ENCODE data around the gene DCST2.

DCST2 gene

DNA sequence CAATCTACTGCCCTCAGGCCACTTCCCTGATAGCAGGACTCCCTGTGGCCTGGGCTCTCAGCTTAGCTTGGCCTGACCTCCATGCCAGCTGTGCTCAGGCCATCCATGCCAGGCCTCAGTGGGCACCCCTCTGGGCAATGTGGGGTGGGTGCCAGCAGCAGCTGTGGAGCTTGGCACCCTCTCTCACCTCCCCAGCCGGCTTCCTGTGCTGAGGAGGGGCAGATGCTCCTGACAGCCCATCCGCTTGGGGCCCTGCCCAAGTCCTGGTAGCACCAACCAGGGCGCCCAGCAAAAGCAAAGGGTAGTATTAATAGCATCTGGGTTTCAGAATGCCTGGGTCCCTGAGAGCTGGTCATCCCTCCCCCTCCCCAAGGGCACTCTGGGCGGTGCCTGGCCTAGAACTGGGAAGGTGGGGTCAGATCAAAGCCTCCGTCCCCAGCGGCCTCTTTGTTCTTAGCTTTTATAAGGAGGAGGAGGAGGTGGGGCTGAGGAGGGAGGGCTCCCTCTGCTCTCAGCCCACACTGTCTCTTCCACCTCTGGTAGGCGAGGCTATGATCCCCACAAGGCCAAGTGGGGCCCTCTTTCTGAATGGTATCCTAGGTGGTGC lies 36.1 kb upstream of the DCST2 start:
- DNase-seq: no peak

DNA sequence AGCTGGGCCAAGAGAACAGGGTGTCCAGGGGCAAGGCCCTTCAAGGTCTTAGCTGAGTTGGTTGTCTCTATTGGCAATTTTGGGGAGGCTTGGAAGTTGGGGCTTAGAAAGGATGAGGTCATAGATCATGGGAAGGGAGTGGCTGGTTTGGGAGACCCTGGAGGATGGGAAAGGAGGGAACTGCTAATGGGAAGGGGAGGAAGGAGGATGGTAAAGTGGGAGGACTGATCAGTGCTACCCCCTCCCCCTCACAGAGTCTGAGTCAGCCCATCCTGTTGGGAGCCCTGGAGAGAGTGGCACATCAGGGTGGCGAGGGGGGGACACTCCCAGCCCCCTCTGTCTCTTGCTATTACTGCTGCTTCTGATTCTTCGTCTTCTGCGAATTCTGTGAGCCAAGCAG lies 35.0 kb upstream of the DCST2 start:
- DNase-seq: no peak

GRCh38 chr1:155066777-155067176 lies 33.2 kb upstream of the DCST2 start:
- no peak for DNase-seq

- no peak for DNase-seq
Measured at GRCh38 chr1:155064832-155065429, 31.4 kb upstream of the DCST2 start.

DNA sequence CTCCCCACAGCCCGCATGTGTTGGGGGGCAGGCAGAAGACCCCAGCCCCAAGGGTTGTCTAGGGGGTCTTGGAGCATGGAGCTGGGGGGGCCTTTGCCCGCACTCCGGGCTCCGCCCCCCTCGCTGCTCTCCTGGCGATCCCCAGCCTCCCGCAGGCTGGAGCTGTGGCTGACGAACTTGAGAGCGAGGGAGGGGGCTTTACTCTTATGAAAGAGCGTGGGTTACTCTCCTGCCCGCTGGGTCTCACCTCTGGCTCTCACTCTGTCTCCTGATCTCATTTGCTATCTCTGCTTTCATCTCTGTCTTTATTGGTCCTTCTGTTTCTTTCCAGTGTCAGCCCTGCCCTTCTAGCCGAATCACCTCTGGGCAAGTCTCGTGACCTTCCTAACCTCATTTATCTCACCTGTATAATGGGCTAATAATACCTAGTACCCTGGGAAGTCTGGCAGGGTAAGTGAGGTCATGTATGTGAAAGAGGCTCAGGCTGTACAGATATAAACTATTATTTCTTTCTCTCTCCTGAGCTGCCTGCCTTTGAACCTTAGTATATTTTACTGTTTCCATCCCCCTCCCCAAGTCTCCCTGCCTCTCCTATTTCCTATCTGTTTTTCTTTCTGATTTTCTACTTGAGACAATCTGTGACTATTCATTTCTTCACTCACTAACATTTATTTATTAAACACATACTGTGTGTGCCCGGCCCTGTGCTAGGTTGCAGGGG lies 30.7 kb upstream of the DCST2 start:
- no peak for DNase-seq

DNA sequence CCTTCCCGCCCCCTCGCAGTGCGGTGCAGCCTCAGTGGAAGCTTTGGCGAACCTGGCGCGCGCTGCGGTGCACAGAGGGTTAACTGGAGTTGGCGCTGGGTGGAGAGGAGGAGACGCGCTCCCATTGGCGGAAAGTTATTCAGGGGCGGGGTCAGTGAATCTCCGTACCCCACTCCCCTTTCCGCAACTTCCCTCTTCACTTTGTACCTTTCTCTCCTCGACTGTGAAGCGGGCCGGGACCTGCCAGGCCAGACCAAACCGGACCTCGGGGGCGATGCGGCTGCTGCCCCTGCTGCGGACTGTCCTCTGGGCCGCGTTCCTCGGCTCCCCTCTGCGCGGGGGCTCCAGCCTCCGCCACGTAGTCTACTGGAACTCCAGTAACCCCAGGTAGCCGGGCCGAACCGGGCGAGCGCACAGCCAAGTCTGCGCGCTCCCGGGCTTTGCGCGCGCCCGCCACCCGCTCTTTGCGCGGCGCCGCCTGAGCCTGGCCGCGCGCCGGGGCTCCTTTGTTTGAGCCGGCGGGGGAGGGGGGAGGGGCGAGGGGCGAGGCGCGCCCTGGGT lies 30.0 kb upstream of the DCST2 start, which contains the start of gene EFNA4:
EFNA4 (plus strand) TSS at position 191 of the 561 bp plus-strand sequence; CDS start at position 275, 84 bp downstream.
- DNase-seq: peak; percentile 77

DNA sequence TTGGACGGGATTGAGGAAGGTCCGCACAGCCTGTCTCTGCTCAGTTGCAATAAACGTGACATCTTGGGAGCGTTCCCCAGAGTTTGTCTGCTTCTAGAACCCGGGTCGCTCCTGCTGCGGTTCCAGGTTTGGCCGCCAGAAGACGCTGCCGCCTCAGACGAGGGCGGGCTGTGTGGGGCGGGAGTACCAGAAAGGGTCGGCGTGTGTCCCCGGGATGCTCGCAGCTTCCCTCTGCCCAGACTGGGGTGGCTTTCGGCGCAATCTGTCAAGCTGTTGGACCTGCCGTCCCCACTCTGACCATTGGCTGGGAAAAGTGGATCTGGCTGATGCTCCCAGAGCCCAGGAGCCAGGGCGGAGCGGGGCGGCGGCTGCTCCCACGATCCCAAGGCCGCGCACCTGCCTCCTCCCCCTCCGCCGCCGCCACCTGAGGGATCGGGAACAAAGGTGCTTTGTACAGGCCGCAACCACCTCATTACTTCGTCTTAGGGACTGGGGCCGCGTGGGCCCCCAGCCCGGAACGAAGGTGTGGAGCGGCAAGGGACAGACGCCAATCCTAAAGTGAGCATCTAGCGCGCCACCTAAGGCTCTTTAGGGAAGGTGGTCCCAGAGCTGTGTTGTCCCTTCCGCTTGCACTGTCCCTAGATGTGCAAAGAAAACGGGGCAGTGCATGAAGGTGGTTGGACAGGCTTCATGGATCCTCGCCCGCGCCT lies 29.3 kb upstream of the DCST2 start:
- no peak for DNase-seq

GRCh38 chr1:155062151-155062686 lies 28.6 kb upstream of the DCST2 start:
- no peak for DNase-seq

- peak; percentile 83 for DNase-seq
Measured at GRCh38 chr1:155061381-155062150, 28.0 kb upstream of the DCST2 start.

- no peak for DNase-seq
Measured at GRCh38 chr1:155060736-155061135, 27.2 kb upstream of the DCST2 start.

GRCh38 chr1:155057788-155058211 lies 24.2 kb upstream of the DCST2 start:
- DNase-seq: no peak

DNA sequence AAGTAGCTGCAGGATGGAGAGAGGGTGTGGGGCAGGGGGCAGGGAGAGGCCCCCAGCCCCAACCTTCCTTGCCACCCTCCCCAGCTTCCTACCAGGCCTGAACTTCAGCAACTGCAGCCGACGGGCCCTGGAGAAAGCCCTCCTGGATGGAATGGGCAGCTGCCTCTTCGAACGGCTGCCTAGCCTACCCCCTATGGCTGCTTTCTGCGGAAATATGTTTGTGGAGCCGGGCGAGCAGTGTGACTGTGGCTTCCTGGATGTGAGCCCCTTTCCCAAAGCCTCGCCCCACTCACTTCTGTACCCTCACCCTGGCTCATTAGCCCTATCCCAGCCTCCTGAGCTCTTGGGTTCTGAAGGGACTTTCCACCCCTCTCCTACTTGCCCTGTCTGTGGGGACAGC lies 23.5 kb upstream of the DCST2 start:
- DNase-seq: no peak

DNA sequence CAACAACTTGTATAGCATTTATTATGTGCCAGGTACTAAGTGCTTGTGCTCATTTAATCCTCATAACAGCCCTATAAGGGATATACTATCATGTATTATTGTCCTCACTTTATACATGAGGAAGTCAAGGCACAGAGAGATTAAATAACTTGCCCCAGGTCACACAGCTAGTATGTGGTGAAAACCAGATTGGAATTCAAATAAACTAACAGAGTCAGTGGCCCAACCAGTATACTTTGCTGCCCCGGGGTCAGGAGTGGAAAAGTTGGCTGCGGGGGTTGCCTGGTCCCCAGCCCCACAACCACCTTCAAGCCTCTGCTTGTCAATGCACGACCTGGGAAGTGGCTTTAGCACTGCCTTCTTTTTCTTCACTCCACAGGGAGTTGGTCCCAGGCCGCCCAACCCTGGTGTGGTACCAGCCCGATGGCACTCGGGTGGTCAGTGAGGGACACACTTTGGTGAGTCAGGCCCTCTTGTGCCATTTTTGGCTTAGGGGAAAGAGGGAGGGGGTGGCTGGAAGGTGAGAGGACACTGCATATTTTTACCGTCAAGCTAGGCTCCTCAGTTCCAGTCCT lies 20.0 kb upstream of the DCST2 start:
- DNase-seq: no peak

GRCh38 chr1:155052439-155053395 lies 19.1 kb upstream of the DCST2 start:
- peak; percentile 32 for DNase-seq

DNA sequence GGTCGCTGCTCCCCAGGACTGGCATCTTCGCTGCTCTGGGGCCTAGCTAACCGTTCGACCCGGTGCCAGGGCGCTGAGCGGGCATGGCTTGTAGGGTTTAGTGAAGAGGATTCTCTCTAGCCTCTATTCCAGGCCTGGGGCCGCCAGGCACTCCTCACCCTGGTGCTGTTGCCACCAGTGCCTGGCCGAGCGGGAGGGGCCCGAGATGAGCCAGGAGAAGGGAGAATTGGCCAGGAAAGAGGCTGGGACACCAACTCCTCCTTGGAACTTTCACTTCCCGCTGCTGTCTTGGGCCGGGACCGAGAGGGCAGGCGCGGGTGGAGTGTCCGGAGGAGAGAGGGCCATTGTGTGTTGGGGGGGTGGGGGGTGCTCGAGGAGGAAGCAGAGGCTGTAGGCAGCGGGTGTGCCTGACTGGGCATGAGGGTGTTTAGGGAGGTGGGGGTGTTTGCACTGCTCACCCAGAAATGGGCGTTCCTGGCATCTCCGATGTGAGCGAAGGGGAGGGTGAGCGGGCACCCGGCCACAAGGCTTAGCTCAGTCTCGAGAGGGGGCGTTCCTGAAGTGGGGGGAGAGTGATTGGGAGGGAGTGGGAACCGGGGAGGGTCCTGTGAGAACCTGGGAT lies 18.3 kb upstream of the DCST2 start:
- peak; percentile 19 for DNase-seq

DNA sequence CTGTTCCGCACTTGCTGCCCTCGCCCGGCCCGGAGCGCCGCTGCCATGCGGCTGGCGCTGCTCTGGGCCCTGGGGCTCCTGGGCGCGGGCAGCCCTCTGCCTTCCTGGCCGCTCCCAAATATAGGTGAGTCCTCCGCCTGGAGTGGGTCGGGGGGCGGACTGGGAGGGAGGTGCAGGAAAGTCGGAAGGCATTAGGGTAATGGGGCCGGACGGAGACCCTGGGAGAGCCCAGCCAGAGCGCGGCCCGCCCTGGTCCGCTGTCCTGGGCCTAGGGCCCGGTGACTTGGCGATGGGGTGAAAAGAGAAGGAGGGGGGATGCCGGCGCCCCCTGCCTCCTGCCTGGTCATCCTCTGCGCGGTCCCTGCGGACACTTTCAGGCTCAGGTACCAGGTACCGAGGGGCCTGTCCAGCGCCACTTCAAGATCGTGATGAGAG lies 17.8 kb upstream of the DCST2 start:
- DNase-seq: no peak

DNA sequence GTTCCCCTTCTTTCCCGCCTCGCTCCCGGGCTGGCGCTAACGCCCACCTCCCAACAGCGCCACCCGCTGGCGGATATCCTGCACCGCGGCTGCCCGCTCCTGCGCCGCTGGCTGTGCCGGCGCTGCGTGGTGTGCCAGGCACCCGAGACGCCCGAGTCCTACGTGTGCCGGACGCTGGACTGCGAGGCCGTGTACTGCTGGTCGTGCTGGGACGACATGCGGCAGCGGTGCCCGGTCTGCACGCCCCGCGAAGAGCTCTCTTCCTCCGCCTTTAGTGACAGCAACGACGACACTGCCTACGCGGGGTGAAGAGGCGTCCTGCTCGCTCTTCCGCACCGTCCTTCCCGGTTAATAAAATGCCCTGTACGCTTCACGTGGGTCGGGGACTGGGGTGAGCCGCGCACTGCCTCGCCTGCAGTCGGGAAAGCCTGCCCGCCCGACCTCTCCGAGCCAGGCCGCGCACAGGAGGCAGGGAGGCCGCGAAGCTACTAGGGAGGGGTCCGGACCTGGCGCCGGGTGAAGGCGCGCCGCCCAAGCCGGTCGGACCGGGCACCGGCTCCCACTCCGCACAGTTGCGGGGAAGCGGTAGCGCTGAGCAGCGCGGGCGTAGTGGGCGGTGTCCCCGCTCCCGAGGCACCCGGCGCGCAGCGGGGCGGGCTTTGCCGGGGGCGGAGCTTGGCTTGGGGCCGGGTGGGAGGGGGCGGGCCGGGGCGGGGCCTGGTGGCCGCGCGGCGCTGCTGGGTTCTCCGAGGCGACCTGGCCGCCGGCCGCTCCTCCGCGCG lies 17.2 kb upstream of the DCST2 start, which contains the start of gene ADAM15:
ADAM15 (plus strand) TSS at position 757 of the 782 bp plus-strand sequence. CDS start 71 bp downstream, outside the sequence.
- peak; percentile 74 for DNase-seq

GRCh38 chr1:155049651-155050559 lies 16.3 kb upstream of the DCST2 start:
- DNase-seq: no peak
